HG03159 (cell line): Measurements from ENCODE around the gene CERS4.
"Not testable (repeated sequence)": the region's sequence is repeated elsewhere in the genome, so short reads cannot be mapped to it uniquely, and the experiment has no call there.

ENCODE experiments used
- ATAC-seq: cut with Tn5 transposase; IDR thresholded peaks from one replicate; pipeline ENCODE4 v1.9.1; 2021; ENCODE audit warnings: mild to moderate bottlenecking, moderate library complexity; ENCODE audit not compliant: unreplicated experiment

The CERS4 gene

GRCh38 chr19:8261347-8261746 is 52.2 kb downstream of the CERS4 start:
- no peak for ATAC-seq

GRCh38 chr19:8261881-8262280 is 52.7 kb downstream of the CERS4 start:
- ATAC-seq, result no peak

GRCh38 chr19:8262431-8262830 is 53.3 kb downstream of the CERS4 start:
- ATAC-seq, result no peak

GRCh38 chr19:8264248-8264647 is 55.1 kb downstream of the CERS4 start:
- not testable (repeated sequence) for ATAC-seq

GRCh38 chr19:8265872-8266271 is 56.7 kb downstream of the CERS4 start:
- ATAC-seq, result no peak

- no peak for ATAC-seq
Observed at GRCh38 chr19:8269724-8270123, 60.6 kb downstream of the CERS4 start.

GRCh38 chr19:8276508-8276907 is 67.3 kb downstream of the CERS4 start:
- not testable (repeated sequence) for ATAC-seq

- ATAC-seq, result not testable (repeated sequence)
Observed at GRCh38 chr19:8291337-8291736, 82.2 kb downstream of the CERS4 start.

GRCh38 chr19:8302357-8302691 is 93.2 kb downstream of the CERS4 start:
- ATAC-seq, result no peak

- no peak for ATAC-seq
Observed at GRCh38 chr19:8302734-8303133, 93.6 kb downstream of the CERS4 start.

GRCh38 chr19:8304841-8305621 is 95.9 kb downstream of the CERS4 start:
- ATAC-seq, result no peak

GRCh38 chr19:8305798-8306197 is 96.6 kb downstream of the CERS4 start:
- ATAC-seq, result no peak

GRCh38 chr19:8306235-8307054 is 97.3 kb downstream of the CERS4 start:
- no peak for ATAC-seq

GRCh38 chr19:8307400-8307964 is 98.3 kb downstream of the CERS4 start:
- no peak for ATAC-seq

GRCh38 chr19:8307965-8308866 is 99.0 kb downstream of the CERS4 start, which contains the start of gene CD320:
CD320 (minus strand) TSS chr19:8308358; CDS start chr19:8308290, 68 bp downstream.
- ATAC-seq, result peak; percentile 71

- ATAC-seq, result no peak
Observed at GRCh38 chr19:8308891-8309291, 99.7 kb downstream of the CERS4 start.

- no peak for ATAC-seq
Observed at GRCh38 chr19:8310342-8311055, 101.3 kb downstream of the CERS4 start.

- no peak for ATAC-seq
Observed at GRCh38 chr19:8311461-8312260, 102.5 kb downstream of the CERS4 start.
